Vagina (tissue), 2 donors: ENCODE data around the gene TMPRSS3.

Experiments used
- POLR2AphosphoS5 ChIP-seq, 2 donors: sonication (generic); formaldehyde crosslinking; IDR thresholded peaks; one replicate each; pipeline ENCODE4 v1.9.0; 2017; ENCODE audit warnings: antibody characterized with exemption in 2 of 2, mild to moderate bottlenecking in 2 of 2, low read depth in 1 of 2; ENCODE audit not compliant: insufficient read depth in 1 of 2
- TF ChIP-seq, protein P1 (sequence below), 3 experiments: fragments of 450-650 bp in 2 of 3; fragments of 200-600 bp in 1 of 3; sonication (generic) in 1 of 3; IDR thresholded peaks; one replicate each; pipeline ENCODE4 v1.5.1; 2017 to 2019; ENCODE audit warnings: antibody characterized with exemption in 3 of 3, mild to moderate bottlenecking in 2 of 3, moderate library complexity in 2 of 3

DNA sequence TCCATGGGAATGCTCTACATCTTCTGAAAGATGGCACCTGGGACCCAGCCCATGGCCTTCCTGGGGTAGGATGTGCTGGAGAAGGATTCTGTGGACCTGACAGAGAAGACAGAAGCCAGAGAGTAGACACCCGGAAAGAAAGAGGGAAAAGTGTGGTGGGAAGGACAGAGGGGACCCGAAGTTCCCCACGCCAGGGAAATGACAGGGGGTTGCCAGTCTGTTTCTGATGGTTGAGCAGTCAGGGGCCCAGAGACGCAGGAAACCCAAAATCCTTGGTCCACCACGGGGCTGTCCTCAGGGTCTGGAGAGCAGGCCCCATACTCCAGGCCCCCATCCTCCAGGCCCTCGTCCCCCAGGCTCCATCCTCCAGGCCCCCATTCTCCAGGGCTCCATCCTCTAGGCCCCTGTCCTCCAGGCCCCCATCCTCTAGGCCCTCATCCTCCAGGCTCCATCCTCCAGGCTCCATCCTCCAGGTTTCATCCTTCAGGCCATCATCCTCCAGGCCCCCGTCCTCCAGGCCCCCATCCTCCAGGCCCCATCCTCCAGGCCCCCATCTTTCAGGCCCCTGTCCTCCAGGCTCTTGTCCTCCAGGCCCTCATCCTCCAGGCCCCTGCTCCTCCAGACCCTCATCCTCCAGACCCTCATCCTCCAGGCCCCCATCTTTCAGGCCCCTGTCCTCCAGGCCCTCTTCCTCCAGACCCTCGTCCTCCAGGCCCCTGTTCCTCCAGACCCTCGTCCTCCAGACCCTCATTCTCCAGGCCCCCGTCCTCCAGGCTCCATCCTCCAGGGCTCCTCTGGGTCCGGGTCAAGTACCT is 44.0 kb downstream of the TMPRSS3 start:
- no peak for TF ChIP-seq POLR2AphosphoS5 (IDR thresholded peaks at IDR 0.05; ENCODE audit: insufficient read depth in 1 of 2, low read depth in 1 of 2)
- TF ChIP-seq, protein P1, sequence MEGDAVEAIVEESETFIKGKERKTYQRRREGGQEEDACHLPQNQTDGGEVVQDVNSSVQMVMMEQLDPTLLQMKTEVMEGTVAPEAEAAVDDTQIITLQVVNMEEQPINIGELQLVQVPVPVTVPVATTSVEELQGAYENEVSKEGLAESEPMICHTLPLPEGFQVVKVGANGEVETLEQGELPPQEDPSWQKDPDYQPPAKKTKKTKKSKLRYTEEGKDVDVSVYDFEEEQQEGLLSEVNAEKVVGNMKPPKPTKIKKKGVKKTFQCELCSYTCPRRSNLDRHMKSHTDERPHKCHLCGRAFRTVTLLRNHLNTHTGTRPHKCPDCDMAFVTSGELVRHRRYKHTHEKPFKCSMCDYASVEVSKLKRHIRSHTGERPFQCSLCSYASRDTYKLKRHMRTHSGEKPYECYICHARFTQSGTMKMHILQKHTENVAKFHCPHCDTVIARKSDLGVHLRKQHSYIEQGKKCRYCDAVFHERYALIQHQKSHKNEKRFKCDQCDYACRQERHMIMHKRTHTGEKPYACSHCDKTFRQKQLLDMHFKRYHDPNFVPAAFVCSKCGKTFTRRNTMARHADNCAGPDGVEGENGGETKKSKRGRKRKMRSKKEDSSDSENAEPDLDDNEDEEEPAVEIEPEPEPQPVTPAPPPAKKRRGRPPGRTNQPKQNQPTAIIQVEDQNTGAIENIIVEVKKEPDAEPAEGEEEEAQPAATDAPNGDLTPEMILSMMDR (IDR thresholded peaks at IDR 0.05), result no peak
